Middle frontal gyrus (tissue), 1 donor: ENCODE measurements around the gene ALOX5.
A peak's percentile ranks its signal among the peaks of the same experiment; 100 is the strongest.
"Not testable (repeated sequence)": the region's sequence is repeated elsewhere in the genome, so short reads cannot be mapped to it uniquely, and the experiment has no call there.

Experiments used
- DNase-seq: peaks from one replicate; pipeline ENCODE4 v3.0.0-alpha.2; 2015; ENCODE audit warnings: low spot score; ENCODE audit errors: extremely low spot score

Gene ALOX5

DNA sequence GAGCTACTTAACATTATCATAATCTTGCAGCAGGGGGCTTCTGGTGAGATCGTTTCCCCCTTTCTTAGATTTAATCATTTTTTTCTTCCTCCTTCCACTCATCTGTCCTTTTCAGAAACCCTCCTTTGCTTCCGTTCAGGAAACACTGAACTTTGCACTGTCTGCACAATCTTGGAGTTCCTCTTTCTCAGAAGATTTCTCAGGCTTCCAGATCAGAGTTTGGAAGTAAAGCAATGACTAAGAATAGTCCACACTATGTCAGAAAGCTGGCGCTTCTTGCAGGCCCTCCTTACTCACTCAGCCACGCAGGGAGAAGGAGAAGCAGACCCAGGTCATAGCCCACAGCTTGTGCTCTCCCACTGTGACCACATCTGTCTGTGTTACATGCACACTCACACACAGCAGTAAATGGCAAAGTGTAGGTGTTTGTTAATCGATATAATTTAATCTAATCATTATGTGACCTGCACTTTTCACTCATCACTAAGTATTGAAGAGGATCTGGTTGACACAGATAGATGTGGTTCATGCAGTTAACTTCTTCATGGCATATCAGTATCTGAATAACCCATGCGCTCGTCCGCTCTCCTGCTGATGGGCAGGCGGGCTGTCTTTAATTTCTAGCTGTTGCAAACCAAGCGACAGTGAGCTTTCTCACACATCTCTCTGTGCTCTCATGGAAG is 30.2 kb downstream of the ALOX5 start:
- no peak for DNase-seq

- DNase-seq = no peak
Observed at GRCh38 chr10:45404770-45405120, 30.7 kb downstream of the ALOX5 start.

- DNase-seq = no peak
Observed at GRCh38 chr10:45407542-45407941, 33.5 kb downstream of the ALOX5 start.

DNA sequence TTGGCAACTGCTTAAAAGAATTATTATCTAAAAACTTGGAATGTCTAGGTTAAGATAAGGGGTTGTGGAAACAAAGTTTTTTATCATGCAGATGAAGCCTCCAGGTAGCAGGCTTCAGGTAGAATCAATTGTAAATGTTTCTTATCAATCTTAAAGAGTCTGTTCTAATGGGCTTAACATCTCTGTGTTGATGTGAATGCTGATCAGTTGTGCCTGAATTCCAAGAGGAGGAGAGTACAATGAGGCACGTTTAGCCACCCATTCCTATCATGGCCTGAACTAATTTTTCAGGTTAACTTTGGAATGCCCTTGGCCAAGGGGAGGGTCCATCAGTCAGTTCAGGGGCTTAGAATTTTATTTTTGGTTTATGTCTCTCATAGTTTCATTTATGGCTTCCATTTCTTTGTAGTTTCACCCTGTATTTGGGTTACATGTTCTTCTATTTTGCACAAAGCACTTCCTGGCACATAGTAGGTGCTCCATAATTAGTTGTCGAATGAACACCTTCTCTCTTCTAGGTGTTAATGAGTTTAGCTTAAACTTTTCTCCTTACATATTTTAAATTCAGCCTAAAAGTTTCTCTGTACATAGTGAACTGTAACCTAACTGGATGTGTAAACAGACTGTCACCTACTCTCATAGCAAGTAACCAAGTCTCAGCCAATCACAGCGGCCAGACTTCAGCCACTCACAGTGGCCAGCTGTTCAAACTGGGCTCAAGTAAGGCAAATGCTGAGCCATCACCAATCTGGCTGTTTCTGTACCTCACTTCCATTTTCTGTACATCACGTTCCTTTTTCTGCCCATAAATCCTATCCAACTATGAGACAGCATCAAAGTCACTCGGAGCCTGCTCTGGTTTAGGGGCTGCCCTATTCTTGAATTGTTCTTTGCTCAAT is 34.7 kb downstream of the ALOX5 start:
- no peak for DNase-seq

DNA sequence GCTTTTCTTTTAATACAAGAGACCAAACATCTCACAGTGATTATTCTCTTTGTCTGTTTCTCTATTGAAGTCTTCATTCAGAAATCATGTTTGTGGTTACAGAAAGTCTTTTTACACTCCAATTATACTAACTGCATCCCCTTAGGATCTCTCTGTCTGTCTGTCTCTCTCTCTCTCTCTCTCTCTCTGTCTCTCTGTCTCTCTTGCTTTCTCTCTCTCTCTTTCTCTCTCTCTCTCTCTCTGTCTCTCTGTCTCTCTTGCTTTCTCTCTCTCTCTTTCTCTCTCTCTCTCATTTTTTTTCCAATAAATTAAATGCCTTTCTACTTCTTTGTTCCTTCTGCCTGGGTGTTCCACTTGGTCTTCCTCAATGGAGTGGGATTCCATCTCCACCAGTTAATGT is 35.3 kb downstream of the ALOX5 start:
- not testable (repeated sequence) for DNase-seq

- no peak for DNase-seq
Observed at GRCh38 chr10:45409782-45410181, 35.8 kb downstream of the ALOX5 start.

GRCh38 chr10:45410489-45410806 is 36.4 kb downstream of the ALOX5 start:
- no peak for DNase-seq

- DNase-seq = no peak
Observed at GRCh38 chr10:45410807-45411606, 37.0 kb downstream of the ALOX5 start.

DNA sequence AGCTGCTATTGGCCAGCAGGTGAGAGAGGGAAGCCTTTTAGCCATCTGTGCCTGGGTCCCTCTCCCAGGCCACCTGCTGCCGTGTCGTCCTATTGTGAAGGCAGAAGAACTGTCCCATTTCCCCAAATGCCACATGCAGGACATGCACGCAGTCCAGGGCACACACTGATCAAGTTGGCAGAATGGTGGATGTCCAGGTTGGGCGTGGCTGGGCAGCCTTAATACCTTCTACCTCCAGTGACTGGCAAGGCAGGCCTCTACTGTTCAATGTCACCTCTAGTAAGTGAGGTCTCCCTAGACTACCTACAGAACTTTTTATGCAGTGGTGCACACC is 37.6 kb downstream of the ALOX5 start:
- no peak for DNase-seq

GRCh38 chr10:45415062-45415461 is 41.0 kb downstream of the ALOX5 start:
- not testable (repeated sequence) for DNase-seq

- no peak for DNase-seq
Observed at GRCh38 chr10:45416603-45417002, 42.6 kb downstream of the ALOX5 start.

GRCh38 chr10:45417746-45418145 is 43.7 kb downstream of the ALOX5 start:
- no peak for DNase-seq

GRCh38 chr10:45418417-45418848 is 44.4 kb downstream of the ALOX5 start:
- DNase-seq = no peak

- DNase-seq = no peak
Observed at GRCh38 chr10:45418849-45419675, 45.0 kb downstream of the ALOX5 start.

DNA sequence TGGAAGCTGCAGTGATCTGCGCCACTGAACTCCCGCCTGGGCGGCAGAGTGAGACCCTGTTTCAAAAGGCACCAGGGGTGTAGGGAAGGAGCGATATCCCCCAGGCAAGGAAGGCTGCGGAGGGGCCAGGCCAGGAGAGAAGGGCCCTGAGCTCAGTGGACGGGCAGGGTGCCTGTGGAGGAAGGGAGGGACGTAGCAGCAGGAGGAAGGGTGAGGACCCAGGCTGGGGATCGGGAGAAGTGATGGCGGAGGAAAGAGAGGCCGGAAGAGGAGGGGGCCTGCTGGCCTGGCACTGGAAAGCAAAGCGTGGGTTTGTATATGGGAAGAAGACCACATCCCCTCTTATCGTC is 45.6 kb downstream of the ALOX5 start:
- DNase-seq = no peak

DNA sequence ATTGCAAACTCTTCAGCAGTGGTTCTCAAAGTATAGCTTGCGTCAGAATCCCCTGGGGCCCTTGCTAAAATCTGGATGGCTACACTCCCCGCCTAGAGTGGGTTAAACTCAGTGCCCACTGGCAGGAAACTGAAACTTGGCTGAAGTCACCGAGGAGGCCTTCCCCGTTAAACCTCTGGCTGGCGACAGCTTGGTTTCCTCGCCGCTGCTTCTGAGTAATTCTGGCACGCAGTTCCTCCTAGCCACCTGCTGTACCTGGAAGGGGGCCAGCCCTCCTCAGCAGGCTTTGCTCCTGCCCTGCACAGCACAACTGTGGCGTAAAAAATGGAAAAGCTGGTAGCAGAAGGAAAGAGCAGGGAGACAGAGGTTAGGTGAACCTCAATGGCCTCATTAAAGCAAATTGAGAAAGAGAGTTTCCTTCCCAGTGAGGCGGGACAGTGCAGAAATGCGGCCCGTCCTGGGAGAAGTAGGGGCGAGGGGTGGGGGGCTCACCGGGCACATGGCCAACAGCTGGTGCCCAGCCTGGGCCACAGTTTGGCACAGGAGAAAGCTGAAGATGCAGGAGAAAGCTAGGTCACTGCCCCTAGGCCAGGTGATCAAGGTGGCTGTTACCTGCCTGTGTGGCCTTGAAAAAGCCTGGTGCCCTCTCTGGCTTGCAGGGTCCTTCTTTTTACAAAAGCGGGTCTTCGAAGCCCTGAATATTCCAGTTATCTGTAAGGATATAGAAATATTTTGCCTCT is 46.6 kb downstream of the ALOX5 start:
- peak; percentile 60 for DNase-seq

- no peak for DNase-seq
Observed at GRCh38 chr10:45421221-45422097, 47.4 kb downstream of the ALOX5 start.

DNA sequence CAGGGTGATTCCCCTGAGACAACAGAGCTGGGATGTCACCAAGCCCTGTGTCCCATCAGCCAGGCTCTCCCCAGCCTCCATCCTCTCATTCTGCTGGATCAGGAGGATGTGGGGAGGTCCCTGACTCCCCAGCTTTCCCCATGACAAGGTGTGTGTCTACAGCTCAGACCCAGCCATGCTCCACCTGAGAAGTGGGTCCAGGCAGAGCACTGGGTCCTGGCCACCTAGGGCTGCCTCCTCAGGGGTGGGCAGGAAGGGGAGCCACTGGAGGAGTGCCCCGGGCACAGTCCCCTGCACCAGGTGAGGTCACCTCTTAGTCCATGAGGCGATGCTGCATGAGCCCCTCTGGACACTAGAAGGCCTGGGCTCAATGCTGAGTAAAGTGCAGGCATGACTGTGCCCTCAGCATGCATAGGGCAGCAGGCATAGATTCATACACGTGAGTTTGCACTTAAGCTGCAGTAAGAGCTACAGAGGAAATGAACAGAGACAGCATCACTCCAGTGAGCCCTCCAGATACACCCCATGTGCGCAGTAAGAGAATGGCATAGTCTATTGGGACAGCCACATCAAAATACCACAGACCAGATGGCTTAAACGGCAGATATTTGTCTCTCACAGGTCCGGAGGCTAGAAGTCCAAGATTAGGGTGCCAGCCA is 48.3 kb downstream of the ALOX5 start:
- no peak for DNase-seq
